Gastroesophageal sphincter (tissue), 3 donors: ENCODE results near the gene ORAI3.

Source experiments
- CTCF ChIP-seq, 4 experiments: fragments of 200-600 bp in 2 of 4; fragments of 450-650 bp in 2 of 4; sonication (generic) in 1 of 4; IDR thresholded peaks; one replicate each; pipeline ENCODE4 v1.5.1; 2017 to 2019; ENCODE audit warnings: antibody characterized with exemption in 4 of 4, mild to moderate bottlenecking in 2 of 4, moderate library complexity in 2 of 4
- EP300 ChIP-seq: sonication (generic); formaldehyde crosslinking; IDR thresholded peaks from one replicate; pipeline ENCODE4 v1.6.1; 2017; ENCODE audit warnings: antibody characterized with exemption, mild to moderate bottlenecking
- POLR2A ChIP-seq, 2 donors: fragments of 450-650 bp; IDR thresholded peaks; one replicate each; pipeline ENCODE4 v1.6.1; 2017; ENCODE audit warnings: antibody characterized with exemption in 2 of 2, mild to moderate bottlenecking in 2 of 2, moderate library complexity in 1 of 2

DNA sequence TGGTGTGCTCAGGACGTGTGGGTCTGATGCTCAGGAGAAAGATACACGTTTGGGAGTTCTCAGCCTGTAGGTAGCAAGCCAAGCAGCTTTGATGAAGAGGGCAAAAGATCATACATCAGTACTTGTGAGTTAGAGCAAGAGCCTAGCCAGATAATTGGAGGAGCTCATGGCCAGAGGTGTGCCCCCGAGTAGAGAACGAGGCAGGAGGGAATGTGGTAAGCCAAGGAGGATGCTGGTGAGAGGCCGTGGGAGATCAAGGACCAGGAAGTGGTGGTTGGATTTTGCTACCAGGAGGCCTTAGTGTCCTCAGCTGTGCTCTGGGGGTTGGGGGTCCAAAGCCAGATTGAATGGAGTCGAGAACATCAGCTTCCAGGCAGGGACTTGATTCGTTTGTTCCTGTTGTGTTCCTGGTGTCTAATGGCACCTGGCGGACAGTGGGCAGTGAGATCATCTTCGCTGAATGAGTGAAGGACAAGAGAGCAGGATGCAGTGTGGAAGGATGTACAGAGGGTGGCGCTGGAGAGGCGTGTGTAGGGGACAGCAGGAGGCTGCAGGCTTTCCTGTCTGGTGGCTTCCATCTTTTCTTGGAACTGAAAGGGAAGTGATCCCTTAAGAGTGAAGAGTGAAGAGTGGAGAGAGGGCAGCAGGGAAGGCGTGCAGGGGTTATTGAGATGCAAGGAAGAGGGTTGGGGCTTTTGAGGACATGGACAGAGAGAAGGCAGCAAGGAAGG is 13.9 kb upstream of the ORAI3 start:
- TF ChIP-seq CTCF (IDR thresholded peaks at IDR 0.05): peak in 3 of 4 experiments; percentile 23 to 55 (median 37)
- TF ChIP-seq EP300: no peak
- no peak for TF ChIP-seq POLR2A (IDR thresholded peaks at IDR 0.05)
